ENCODE results near the gene RTN1.

GRCh38 chr14:59847711-59848110 lies 22.9 kb downstream of the RTN1 start:
- TF ChIP-seq CTCF (IDR thresholded peaks at IDR 0.05) (no peak), EZH2 (IDR thresholded peaks at IDR 0.05; ENCODE audit: borderline replicate concordance, insufficient read depth, low read depth, low read length, poor library complexity, severe bottlenecking) (no peak)
